Stimulated activated CD4-positive, alpha-beta T cell treated with anti-CD3 and anti-CD28 coated beads, Interleukin-12 subunit alpha, Interleukin-12 subunit beta, amount 100 ng/mL, for 4 hours (primary cell): ENCODE data around the gene CST8.
"Not testable (repeated sequence)": the region's sequence is repeated elsewhere in the genome, so short reads cannot be mapped to it uniquely, and the experiment has no call there.

Experiments
- DNase-seq: peaks from one replicate; pipeline ENCODE4 v3.0.0-alpha.2; 2020

Gene CST8

GRCh38 chr20:23490817-23491216, at the start of gene CST8:
TSS of gene CST8 (plus strand) at chr20:23491117. CDS start at chr20:23491668, 551 bp downstream.
- no peak for DNase-seq

GRCh38 chr20:23441850-23442313, 49.0 kb upstream of the CST8 start:
- DNase-seq, result peak; percentile 50

- no peak for DNase-seq
Measured at GRCh38 chr20:23442436-23442835, 48.5 kb upstream of the CST8 start.

- no peak for DNase-seq
Measured at GRCh38 chr20:23444859-23445258, 46.1 kb upstream of the CST8 start.

GRCh38 chr20:23445596-23446217, 45.2 kb upstream of the CST8 start:
- DNase-seq, result no peak

GRCh38 chr20:23446505-23446904, 44.4 kb upstream of the CST8 start:
- DNase-seq, result peak; percentile 34

GRCh38 chr20:23448167-23448566, 42.8 kb upstream of the CST8 start:
- no peak for DNase-seq

GRCh38 chr20:23449421-23449820, 41.5 kb upstream of the CST8 start:
- no peak for DNase-seq

GRCh38 chr20:23450877-23451276, 40.0 kb upstream of the CST8 start:
- no peak for DNase-seq

- DNase-seq, result no peak
Measured at GRCh38 chr20:23451956-23452487, 38.9 kb upstream of the CST8 start.

GRCh38 chr20:23452776-23453175, 38.1 kb upstream of the CST8 start, which contains the start of gene CST11:
TSS of gene CST11 (minus strand) at chr20:23452876. CDS start at chr20:23452811, 65 bp downstream.
- DNase-seq, result no peak

- DNase-seq, result no peak
Measured at GRCh38 chr20:23453549-23454543, 37.1 kb upstream of the CST8 start.

- DNase-seq, result no peak
Measured at GRCh38 chr20:23454816-23455215, 36.1 kb upstream of the CST8 start.

- no peak for DNase-seq
Measured at GRCh38 chr20:23455639-23456038, 35.3 kb upstream of the CST8 start.

- DNase-seq, result no peak
Measured at GRCh38 chr20:23456409-23456808, 34.5 kb upstream of the CST8 start.

- DNase-seq, result no peak
Measured at GRCh38 chr20:23456873-23457272, 34.0 kb upstream of the CST8 start.

GRCh38 chr20:23459461-23460150, 31.3 kb upstream of the CST8 start:
- DNase-seq, result no peak

- no peak for DNase-seq
Measured at GRCh38 chr20:23461180-23461579, 29.7 kb upstream of the CST8 start.

- DNase-seq, result not testable (repeated sequence)
Measured at GRCh38 chr20:23466961-23467360, 24.0 kb upstream of the CST8 start.

- not testable (repeated sequence) for DNase-seq
Measured at GRCh38 chr20:23472306-23472705, 18.6 kb upstream of the CST8 start.

- not testable (repeated sequence) for DNase-seq
Measured at GRCh38 chr20:23473293-23473692, 17.6 kb upstream of the CST8 start.

GRCh38 chr20:23475395-23475794, 15.5 kb upstream of the CST8 start:
- no peak for DNase-seq
